Astrocyte (in vitro differentiated cells and primary cell): ENCODE measurements around the gene NT5E.

Experiments
- EZH2 ChIP-seq: IDR thresholded peaks from 2 replicates; pipeline ENCODE4 v1.6.1; 2012; ENCODE audit warnings: mild to moderate bottlenecking, low read length, inconsistent platforms; ENCODE audit not compliant: insufficient read depth
- TF ChIP-seq, protein P1 (sequence below): IDR thresholded peaks from 2 replicates; pipeline ENCODE4 v1.5.1; 2011; ENCODE audit warnings: low read depth, mild to moderate bottlenecking, inconsistent platforms, low read length, moderate library complexity; ENCODE audit not compliant: insufficient read depth

DNA sequence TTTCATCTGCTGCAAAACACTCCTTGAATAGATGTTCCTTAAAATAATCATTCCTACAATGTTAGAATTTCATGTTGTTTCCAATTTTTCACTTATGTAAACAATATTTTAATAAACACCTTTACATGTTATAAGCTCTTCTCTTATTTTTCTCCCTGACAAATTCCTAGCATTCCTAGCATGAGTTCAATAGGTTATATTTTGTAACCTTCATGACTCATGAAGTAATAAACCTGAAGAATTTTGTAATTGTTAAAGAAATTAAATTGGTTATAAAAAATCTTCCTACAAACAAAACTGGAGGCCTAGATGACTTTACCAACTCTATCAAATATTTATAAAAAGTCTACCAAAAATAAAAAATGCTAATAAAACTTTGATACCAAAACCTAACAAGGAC lies 66.3 kb downstream of the NT5E start:
- TF ChIP-seq, protein P1, sequence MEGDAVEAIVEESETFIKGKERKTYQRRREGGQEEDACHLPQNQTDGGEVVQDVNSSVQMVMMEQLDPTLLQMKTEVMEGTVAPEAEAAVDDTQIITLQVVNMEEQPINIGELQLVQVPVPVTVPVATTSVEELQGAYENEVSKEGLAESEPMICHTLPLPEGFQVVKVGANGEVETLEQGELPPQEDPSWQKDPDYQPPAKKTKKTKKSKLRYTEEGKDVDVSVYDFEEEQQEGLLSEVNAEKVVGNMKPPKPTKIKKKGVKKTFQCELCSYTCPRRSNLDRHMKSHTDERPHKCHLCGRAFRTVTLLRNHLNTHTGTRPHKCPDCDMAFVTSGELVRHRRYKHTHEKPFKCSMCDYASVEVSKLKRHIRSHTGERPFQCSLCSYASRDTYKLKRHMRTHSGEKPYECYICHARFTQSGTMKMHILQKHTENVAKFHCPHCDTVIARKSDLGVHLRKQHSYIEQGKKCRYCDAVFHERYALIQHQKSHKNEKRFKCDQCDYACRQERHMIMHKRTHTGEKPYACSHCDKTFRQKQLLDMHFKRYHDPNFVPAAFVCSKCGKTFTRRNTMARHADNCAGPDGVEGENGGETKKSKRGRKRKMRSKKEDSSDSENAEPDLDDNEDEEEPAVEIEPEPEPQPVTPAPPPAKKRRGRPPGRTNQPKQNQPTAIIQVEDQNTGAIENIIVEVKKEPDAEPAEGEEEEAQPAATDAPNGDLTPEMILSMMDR, result no peak
- TF ChIP-seq EZH2, result no peak
